GM21737 (cell line): ENCODE measurements around the gene ARL8B.
A peak's percentile ranks its signal among the peaks of the same experiment; 100 is the strongest.
"Not testable (repeated sequence)": the region's sequence is repeated elsewhere in the genome, so short reads cannot be mapped to it uniquely, and the experiment has no call there.

Source experiments
- ATAC-seq: cut with Tn5 transposase; IDR thresholded peaks from one replicate; pipeline ENCODE4 v1.9.1; 2021; ENCODE audit warnings: mild to moderate bottlenecking, moderate library complexity; ENCODE audit not compliant: unreplicated experiment

Gene ARL8B

DNA sequence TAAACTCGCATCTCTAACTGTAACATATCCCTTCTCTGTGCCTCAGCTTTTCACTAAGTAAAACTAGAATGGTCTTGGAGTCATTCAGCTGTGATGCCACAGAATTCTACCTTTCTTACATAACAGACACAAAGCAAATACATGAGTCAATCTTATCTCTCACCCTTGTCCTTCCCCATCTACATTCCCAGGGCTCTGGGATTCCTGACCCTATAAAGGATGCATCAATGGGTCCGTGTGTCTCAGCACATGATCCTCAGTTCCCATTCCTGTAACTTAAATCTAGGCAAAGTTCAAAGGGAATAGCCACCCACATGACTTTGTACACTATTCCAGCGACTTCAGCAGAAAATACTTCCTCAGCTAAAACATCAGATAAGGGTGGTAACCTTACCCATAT lies 11.8 kb upstream of the ARL8B start:
- no peak for ATAC-seq

DNA sequence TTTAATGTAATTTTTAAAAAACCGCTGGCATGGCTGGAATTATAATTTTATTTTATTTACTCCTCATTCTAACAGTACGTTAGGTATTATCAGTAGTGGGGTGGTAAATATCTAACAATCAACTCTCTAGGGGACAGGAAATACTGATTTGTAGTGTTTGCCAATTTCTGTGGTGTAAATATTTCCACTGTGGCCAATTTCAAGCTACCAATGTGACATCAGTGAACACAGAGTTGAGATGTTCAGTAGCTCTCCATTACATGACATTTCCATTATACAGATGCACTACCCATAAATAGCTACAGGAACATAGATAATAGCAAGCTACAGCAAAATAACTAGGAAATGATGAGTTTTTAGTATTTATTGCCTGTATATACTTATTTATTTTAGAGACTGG lies 10.0 kb upstream of the ARL8B start:
- no peak for ATAC-seq

DNA sequence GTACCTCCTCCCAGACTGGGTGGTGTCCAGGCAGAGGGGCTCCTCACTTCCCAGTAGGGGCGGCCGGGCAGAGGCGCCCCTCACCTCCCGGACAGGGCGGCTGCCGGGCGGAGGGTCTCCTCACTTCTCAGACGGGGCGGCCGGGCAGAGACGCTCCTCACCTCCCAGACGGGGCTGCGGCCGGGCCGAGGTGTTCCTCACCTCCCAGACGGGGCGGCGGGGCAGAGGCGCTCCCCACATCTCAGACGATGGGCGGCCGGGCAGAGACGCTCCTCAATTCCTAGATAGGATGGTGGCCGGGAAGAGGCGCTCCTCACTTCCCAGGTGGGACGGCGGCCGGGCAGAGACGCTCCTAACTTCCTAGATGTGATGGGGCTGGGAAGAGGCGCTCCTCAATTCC lies 8.4 kb upstream of the ARL8B start:
- not testable (repeated sequence) for ATAC-seq

DNA sequence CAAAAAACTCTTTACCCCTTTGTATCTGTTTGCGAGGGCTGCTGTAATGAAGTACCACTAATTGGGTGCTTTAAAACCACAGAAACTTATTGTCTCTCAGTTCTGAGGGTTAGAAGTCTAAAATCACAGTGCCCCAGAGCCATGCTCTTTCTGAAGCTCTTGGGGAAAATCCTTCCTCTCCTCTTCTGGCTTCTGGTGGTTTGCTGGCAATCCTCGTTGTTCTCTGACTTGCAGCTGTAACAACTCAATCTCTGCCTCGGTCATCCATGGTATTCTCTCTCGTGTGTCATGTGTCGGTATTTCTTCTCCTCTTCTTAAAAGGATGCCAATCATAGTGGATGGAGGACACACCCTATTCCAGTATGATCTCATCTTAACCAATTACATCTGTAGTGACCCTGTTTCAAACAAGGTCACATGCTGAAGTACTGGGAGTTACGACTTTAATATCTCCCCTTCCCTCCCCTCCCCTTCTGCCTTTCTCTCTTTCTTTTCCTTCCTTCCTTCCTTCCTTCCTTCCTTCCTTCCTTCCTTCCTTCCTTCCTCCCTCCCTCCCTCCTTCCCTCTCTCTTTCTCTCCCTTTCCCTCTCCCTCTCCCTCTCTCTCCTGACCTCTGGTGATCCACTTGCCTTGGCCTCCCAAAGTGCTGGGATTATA lies 6.5 kb upstream of the ARL8B start:
- no peak for ATAC-seq

DNA sequence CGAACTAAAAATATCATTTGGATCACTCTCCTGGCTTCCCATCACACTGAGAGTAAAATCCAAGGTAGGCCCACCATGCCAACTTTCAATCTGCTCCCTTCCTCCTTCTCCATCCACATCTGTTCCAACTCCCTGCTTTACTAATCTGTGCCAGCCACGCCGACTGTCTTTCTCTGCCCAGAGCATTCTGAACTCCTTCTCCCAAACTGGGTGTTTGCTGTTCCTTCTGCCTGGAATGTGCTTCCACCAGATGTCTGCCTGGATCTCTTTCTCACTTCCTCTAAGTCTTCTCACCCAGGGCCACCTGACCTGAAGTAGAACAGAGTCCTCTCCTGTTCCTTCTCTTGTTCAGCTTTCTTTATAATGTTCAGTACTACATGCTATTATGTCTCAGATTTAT lies 5.6 kb upstream of the ARL8B start:
- no peak for ATAC-seq

DNA sequence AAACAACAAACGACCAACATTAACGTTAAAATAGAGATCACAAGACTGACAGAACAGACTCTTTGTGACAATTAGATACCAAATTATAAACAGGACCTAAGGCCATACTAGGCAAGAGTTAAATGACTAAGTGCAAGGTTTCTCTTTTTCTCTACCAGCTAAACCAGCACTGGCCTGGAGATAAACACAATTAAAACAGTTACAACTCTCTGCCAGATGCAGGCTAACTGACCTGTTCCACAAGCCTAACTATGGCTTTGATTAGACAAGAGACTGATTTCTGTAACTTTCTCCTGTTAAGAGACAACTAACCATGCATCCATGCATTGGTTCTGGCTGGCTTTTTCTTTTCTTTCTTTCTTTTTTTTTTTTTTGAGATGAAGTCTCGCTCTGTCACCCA lies 1.6 kb upstream of the ARL8B start:
- ATAC-seq, result no peak

DNA sequence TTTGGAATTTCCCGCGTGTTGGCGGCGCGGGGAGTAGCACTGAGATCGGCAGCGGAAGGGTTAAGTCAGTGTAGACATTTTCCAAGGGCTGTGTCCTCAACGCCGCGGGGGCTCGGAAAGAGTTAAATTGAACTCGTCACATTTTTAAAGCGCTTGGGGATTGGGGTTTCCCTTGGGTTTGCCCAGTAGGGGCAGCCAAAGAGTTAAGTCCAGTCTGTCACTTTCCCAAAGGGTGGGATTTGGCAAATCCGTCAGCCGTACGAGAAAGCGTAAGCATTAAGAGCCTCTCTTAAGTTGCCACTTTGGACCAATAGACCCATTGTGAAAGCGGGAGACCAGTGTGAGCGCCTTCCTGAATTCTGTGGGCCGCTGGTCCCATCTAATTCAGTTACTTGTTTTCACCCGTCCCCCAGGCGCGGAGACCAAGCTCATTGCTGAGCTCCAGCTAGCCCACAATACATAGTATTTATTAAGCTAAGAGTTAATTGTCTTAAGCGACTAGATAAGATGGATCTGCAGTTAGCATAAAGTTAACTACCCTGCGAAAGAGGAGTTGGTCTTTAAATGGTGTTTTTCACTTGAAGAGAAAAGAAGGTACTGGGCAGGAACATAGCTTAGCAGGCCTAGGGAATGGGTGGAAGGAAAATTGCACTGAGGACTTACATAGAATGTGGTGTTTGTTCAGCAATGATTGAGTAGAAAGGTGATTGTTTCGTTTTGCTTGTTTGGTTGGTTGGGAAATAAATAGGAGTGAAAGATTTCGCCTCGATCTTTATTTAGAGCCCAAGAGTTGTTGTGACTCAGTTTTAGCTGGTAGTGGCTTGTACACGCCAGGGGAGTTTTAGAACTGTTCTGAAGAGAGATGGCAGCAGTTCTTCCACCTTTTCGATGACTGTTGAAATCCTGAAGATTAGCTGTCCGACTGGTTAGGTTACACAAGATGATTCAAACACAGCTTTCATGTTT lies 932 bp downstream of the ARL8B start:
- ATAC-seq, result peak; percentile 7

DNA sequence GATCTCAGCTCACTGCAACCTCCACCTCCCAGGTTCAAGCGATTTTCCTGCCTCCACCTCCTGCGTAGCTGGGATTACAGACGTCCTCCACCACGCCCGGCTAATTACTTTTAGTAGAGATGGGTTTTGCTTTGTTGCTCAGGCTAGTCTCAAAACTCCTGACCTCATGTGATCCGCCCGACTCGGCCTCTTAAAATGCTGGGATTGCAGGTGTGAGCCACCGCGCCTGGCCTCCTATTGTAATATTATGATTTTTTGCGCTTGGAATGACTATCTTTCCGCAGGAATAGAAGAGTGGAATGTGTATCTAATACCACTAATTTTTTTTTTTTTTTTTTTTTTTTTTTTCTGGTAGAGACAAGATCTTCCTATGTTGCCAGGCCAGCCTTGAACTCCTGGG lies 1.8 kb downstream of the ARL8B start:
- ATAC-seq, result no peak

DNA sequence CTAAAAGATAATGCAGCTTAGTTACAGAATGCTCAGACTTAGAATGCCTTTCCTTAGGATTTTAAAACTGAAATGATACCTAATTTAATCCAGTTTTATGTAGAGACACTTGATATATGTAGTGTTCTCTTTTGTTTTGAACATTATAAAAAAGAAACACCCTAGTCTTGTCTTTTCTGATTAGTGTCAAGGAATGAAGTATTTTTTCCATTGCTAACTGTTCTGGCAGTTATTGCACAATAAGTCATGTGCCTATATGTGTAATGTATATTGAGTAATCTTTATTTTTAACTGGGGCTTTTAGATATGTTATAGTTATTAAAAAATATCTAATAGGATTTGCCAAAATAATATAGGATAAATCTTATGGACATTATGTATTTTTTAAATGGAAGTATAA lies 4.5 kb downstream of the ARL8B start:
- no peak for ATAC-seq

DNA sequence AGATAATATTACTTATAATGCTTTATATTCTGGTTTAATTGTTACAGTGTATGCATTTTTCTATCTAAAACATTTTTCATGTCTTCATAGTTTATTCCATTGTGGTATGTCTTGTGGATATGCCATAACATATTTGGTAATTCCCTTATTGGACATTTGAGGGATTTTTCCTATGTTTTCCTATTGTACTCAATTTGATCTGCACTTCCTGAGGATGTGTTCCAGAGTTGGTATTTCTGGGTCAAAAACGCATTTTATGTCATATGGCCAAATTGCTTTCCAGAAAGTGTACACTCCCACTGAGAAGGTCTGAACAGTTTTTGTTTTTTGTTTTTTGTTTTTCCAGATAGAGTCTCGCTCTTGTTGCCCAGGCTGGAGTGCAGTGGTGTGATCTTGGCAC lies 6.8 kb downstream of the ARL8B start:
- no peak for ATAC-seq

DNA sequence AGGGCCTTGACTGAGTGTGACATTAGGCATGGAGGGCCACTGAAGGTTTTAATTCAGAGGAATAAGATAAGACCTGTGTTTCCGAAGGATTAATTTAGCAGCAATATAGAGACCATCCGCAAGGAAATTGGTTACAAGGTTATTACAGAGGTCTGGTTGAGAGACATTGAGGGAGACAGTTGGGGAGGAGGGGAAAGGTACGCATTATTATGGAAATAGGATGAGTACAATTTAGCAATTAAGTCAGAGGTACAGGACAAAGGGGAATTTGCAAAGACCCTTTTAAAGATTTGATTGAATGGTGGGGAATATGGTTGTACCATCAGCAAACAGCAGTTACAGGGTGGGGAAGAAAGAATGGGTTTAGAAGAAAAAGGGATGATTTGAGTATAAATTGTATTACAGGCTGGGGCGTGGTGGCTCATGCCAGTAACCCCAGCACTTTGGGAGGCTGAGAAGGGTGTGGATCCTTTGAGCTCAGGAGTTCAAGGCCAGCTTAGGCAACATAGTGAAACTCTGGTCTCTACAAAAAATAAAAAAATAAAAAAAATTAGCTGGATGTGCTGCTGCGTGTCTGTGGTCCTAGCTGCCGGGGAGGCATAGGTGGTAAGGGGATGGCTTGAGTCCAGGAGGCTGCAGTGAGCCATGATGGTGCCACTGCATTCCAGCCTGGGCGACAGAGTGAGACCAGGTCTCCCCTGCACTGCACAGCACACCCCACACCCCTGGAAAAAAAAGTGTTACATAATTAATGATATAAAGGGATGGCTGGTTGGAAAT lies 11.3 kb downstream of the ARL8B start:
- no peak for ATAC-seq

DNA sequence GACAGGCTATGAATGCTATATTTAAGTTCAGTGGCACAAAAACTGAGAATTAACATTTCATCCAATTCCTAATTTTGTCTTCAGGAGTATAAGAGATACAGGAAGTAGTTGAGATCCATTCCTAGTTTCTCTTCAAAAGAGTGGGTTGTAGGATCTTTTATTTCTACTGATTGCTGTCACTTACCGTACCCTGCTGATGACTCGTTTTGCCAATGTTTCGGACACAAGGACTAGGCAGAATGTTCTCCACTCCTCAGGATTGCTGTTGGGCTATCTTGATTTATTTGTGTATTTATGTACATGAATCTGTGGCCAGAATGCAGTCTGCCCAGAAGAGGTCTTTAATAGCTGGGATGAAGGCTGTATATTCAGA lies 11.9 kb downstream of the ARL8B start:
- ATAC-seq, result no peak

DNA sequence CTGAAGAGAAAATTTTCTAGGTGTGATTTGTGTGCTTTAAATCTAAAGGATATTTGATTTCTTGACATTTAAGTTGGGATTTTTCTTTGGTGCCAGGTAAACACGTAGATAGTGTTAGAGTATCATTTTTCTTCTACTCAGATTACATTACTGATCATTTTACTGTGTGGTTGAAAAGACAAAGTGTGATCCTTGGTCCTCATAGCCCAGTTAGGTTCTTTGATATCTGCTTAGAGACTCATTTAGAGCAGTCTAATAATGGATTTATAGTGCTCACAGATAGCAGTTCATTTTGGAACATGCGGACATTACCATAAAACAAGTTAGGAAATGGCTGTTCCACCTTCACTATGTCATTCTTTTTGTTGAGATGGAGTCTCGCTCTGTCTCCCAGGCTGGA lies 12.4 kb downstream of the ARL8B start:
- ATAC-seq, result no peak

DNA sequence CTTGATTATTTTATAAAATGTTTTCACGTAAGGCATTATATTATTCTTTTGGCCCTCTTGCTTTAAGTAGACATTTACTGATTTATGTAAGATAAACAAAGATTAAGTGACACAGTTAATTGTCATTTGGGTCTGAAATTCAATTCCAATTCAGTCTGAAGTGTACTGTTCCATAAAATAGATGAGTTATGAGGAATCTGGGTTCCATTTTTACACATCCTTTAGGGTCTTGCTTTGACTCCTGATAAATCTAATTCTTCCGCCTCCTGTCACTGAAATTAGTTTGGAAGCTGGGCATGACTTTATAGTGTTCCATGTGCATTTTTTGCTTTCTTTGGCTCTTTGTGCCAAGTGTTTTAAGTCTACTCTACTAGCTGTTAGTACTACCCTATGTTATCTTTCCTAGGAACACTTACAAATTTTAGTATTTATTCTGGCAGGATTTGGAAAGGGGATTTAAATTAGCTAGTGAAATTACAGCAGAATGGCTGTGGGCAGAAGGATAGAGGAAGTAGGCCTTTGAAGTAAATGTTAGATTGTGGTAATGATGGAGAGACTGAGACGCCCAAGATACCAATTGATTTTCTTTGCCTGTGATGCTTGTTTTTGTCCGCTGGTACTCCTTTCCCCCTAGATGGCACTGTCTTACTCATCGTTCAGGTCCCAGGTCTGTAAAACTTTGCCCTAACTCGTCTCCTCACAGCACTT lies 14.3 kb downstream of the ARL8B start:
- ATAC-seq, result peak; percentile 73

DNA sequence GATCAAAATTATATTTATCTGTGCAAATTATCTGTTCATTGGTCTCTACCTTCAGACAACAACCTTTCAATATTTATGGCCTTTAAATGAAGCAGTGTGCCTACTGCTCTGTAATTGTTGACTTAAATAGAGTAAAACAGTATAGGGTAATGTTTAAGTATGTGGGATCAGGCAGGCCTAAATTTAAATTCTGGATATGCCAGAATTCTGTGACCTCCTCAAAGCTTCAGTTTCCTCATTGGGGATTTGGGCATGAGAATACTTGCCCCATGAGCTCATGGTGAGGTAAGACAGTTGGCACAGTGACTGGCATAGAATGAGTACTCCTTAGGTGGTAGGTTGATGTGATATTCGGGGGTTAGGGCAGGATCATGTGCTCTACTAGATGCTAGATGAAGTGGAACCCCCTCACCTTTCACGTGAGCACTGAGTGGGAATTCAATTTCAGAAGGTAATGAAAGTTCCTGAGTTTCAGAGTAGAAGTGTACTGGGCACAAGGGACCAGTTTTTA lies 14.9 kb downstream of the ARL8B start:
- no peak for ATAC-seq

DNA sequence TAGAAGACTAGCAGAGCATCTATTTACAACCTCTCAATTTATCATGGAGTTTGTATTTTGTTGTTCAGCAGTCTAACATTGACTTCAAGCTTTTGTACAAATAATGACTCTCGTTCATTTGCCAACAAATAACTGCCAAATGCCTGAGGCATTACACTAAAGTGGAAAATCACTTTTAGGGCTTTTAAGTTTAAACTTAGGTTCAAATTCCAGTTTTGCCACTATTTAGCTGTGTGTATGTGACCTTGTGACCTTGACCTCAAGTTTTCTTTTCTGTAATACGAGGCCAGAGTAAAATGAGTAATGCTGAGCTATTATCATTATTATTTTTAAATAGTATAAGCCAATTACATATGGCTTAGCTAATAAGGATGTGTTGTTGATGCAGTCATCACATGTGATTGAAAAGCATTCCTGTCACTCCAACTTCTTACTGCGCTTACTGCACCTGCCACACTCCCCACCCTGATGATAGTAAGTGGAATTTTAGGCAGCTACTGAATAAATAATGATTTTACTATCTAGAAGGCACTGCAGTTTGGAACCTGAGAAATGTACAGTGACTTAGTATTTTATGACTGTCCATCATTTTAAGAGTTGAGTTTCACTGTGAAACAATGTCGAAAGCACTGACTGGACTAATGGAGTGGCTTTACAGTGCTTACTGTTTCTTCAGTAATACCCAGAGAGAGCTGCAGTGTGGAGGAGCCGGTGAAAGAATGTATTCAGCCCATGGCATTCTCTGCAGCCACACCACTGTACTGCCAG lies 16.3 kb downstream of the ARL8B start:
- no peak for ATAC-seq

DNA sequence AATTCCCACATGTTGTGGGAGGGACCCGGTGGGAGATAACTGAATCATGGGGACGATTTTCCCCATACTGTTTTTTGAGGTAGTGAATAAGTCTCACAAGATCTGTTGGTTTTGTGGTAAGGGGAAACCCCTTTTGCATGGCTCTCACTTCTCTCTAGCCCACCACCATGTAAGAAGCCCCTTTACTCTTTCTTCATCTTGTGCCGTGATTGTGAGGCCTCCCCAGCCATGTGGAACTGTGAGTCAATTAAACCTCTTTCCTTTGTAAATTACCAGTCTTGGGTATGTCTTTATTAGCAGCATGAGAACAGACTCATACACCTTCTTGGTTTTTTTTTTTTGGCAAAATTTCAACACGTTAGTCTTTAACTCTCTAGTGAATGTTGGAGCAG lies 18.1 kb downstream of the ARL8B start:
- ATAC-seq, result no peak

DNA sequence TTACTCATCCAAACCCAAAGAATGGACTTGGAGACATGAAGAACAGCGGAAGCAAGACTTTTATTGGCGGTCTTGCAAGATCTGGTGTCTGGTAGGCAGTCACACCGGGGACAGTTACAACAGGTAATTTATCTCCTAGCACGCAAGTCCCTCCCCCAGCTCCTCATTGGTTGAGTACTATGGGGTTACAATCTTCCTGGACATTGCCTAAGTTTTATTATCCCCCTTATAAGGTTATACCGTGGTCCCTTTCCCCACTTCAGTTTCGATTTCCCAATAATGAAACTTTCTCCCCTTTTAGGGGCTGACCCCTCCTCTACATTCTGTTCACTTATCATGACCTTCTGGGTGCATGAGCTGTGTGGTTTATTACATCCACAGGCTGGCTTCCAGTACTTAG lies 18.7 kb downstream of the ARL8B start:
- ATAC-seq, result no peak

DNA sequence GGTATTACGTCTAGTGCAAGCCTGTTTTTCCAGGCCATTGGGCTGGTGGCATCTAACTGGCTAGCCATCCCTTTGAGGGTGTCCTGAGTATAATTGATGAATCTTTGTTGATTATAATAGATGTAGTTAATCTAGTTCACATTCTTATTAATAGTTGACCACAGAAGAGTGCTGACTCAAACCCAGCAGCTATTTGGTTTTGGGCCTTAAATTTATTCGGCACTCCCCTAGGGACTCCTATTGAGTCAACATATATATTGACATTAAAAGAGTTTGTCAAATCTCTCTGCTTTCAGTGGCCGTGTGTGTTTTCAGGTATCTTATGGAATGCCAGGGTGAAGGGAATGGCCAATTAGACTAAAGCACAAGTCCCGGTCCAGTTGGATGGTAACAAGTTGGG lies 19.7 kb downstream of the ARL8B start:
- ATAC-seq, result no peak

DNA sequence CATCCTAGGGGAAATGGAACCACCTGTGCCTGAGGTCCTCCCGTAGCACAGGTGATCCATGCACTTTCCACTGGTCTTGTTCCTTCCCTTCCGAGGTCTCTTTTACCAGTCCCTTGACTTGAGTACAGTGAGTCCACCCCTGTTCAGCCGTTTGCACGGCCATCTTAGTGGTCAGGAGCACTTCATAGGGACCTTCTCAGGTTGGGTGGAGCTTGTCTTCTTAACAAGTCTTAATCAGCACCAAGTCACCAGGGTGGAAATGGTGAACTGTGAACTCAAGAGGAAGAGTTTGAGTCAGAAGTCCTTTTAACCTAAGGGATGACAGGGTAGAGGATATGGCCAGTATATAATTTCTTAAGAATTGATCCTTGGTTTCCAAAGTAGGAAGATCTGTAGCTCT lies 21.4 kb downstream of the ARL8B start:
- ATAC-seq, result no peak
